GM23248 (cell line): ENCODE results near the gene ROCK2.

Experiments used
- EZH2 ChIP-seq: fragments of 200-600 bp; sonication (generic); IDR thresholded peaks from 2 replicates; pipeline ENCODE4 v1.6.1; 2018; ENCODE audit warnings: antibody characterized with exemption, mild to moderate bottlenecking; ENCODE audit not compliant: insufficient read depth, poor library complexity, severe bottlenecking
- EZH2phosphoT487 ChIP-seq: fragments of 200-600 bp; sonication (generic); IDR thresholded peaks from 2 replicates; pipeline ENCODE4 v1.6.1; 2018; ENCODE audit warnings: antibody characterized with exemption, moderate library complexity, mild to moderate bottlenecking, low read depth; ENCODE audit not compliant: insufficient read depth

DNA sequence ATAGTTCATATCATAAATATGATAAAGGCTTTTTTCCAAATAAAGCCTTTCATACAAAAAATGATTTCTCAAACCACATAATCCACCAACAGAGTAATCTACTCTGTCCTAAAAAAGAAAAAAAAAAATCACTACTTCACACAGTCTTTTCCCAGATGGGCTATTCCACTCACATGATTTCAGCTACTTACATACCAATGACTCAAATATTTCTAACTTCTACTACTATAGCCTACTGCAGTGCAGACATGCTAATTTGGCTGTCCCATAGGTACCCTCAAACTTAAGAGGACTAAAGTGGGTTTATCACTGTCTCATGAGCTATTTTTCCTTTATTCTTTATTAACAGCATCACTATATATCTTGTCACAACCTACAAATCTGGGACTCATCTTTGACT is 131.8 kb downstream of the ROCK2 start:
- TF ChIP-seq EZH2 (no peak), EZH2phosphoT487 (no peak)
